Testis (tissue), 2 donors: ENCODE data around the gene VPS26B.

Experiments used
- CTCF ChIP-seq, 3 experiments: fragments of 450-650 bp in 2 of 3; fragments of 200-600 bp in 1 of 3; sonication (generic) in 1 of 3; IDR thresholded peaks; one replicate each; pipeline ENCODE4 v1.5.1; 2016 to 2019; ENCODE audit warnings: antibody characterized with exemption in 3 of 3, mild to moderate bottlenecking in 2 of 3, moderate library complexity in 1 of 3
- POLR2A ChIP-seq: fragments of 450-650 bp; IDR thresholded peaks from one replicate; pipeline ENCODE4 v1.6.1; 2017; ENCODE audit warnings: antibody characterized with exemption, mild to moderate bottlenecking, moderate library complexity

GRCh38 chr11:134229126-134229790 lies 4.8 kb downstream of the VPS26B start:
- TF ChIP-seq CTCF (IDR thresholded peaks at IDR 0.05) (no peak), POLR2A (no peak)
